ENCODE results near the gene CBX8. TPM values are rescaled to one million over a fixed set of nuclear protein-coding genes. Genes with fewer than 3 reads are reported as not detected.

CBX8 gene
- total RNA-seq, 1 experiment from 2014 or later = 2.0 TPM

GRCh38 chr17:79792984-79793923, 3.6 kb downstream of the CBX8 start:
- Mint-ChIP-seq H3K36me3 (no peaks in the 10 kb centered on the region), H3K27me3 (ENCODE audit: low read depth) (peaks cover 92% of the 10 kb centered on the region), H3K9me3 (no peaks in the 10 kb centered on the region), H3K4me1 (peaks cover 36% of the 10 kb centered on the region), H3K27ac (no peak overlapping the region), H3K4me3 (peak overlapping the region; percentile 60)
- ATAC-seq = no peak
- peak; percentile 44 for DNase-seq (ENCODE audit: low spot score)
- ChIA-PET POLR2A (no interaction called here), CTCF (interaction anchor here (1.1 to 9.2 kb wide), 7 partner anchors 15 to 52 kb away, joined by 3 to 119 read pairs (median 13); partner anchors contain the start of gene CBX4)
- TF ChIP-seq MAX (CRISPR knock-in tag; IDR thresholded peaks at IDR 0.05) (0 out of 2 replicates have a peak, but pooled peaks have one; percentile 34), ZNF121 (CRISPR knock-in tag; IDR thresholded peaks at IDR 0.05) (peak; percentile 98), NFATC4 (CRISPR knock-in tag; IDR thresholded peaks at IDR 0.05) (no peak), NFYB (CRISPR knock-in tag; conservative IDR thresholded peaks at IDR 0.05; ENCODE audit: low read depth) (0 out of 2 replicates have a peak, but pooled peaks have one; percentile 19)

- CTCF ChIA-PET = interaction anchor here (1.0 to 3.5 kb wide), 6 partner anchors 16 to 52 kb away, joined by 3 to 23 read pairs (median 12); partner anchors contain the start of gene CBX4
- TF ChIP-seq ATF2 (CRISPR knock-in tag; IDR thresholded peaks at IDR 0.05; ENCODE audit: borderline replicate concordance, low read depth) (no peak), HMGXB4 (CRISPR knock-in tag; IDR thresholded peaks at IDR 0.05) (no peak), ARID4B (CRISPR knock-in tag; IDR thresholded peaks at IDR 0.05; ENCODE audit: borderline replicate concordance) (no peak), CREM (CRISPR knock-in tag; IDR thresholded peaks at IDR 0.05) (no peak), ZBTB21 (CRISPR knock-in tag; IDR thresholded peaks at IDR 0.05; ENCODE audit: borderline replicate concordance) (no peak), RORB (CRISPR knock-in tag; IDR thresholded peaks at IDR 0.05) (no peak), HMGA2 (CRISPR knock-in tag; IDR thresholded peaks at IDR 0.05) (no peak), USF2 (CRISPR knock-in tag; IDR thresholded peaks at IDR 0.05) (no peak), ZNF425 (CRISPR knock-in tag; conservative IDR thresholded peaks at IDR 0.05) (no peak), PREB (CRISPR knock-in tag; IDR thresholded peaks at IDR 0.05; ENCODE audit: borderline replicate concordance) (no peak), KAT7 (CRISPR knock-in tag; IDR thresholded peaks at IDR 0.05; ENCODE audit: borderline replicate concordance) (no peak), ETV6 (CRISPR knock-in tag; IDR thresholded peaks at IDR 0.05) (no peak), MYBL2 (CRISPR knock-in tag; IDR thresholded peaks at IDR 0.05) (no peak), CTCF (IDR thresholded peaks at IDR 0.05) (no peak), NFATC4 (CRISPR knock-in tag; IDR thresholded peaks at IDR 0.05) (no peak)
Observed at GRCh38 chr17:79792341-79792871, 4.5 kb downstream of the CBX8 start.

More at GRCh38 chr17:79792341-79792871, 4.5 kb downstream of the CBX8 start:
- Mint-ChIP-seq H3K9me3 (no peaks in the 10 kb centered on the region), H3K27ac (no peak overlapping the region), H3K27me3 (ENCODE audit: low read depth) (peaks cover 94% of the 10 kb centered on the region), H3K4me1 (peaks cover 43% of the 10 kb centered on the region), H3K4me3 (peak overlapping the region; percentile 51), H3K36me3 (no peaks in the 10 kb centered on the region)
- ATAC-seq (no peak), DNase-seq (ENCODE audit: low spot score) (peak; percentile 42)
- POLR2A ChIA-PET = no interaction called here

Measured in WTC11 (cell line).